ENCODE measurements around the gene C6orf163. TPM values are rescaled to one million over a fixed set of nuclear protein-coding genes. Genes with fewer than 3 reads are reported as not detected.
"Not testable (repeated sequence)": the region's sequence is repeated elsewhere in the genome, so short reads cannot be mapped to it uniquely, and the experiment has no call there.

C6orf163 gene
- total RNA-seq, result 2.0 TPM

- no peak within 1 kb of the TSS for H3K4me3 ChIP-seq (ENCODE audit: low read length)
- no peaks in the 10 kb centered on the region for H3K9me3 ChIP-seq (ENCODE audit: low read depth, low read length)
- H3K27me3 ChIP-seq (ENCODE audit: insufficient read depth, low read length), result no peaks in the 10 kb centered on the region
- no peaks in the 10 kb centered on the region for H3K4me1 ChIP-seq (ENCODE audit: insufficient read depth, low read length)
Observed at GRCh38 chr6:87344731-87345130, at the start of gene C6orf163. TSS of gene C6orf163 (plus strand) at chr6:87344813. CDS start at chr6:87345100, 287 bp downstream.

GRCh38 chr6:87297119-87297518 lies 47.5 kb upstream of the C6orf163 start:
- Histone ChIP-seq H3K9me3 (ENCODE audit: low read depth, low read length) (no peaks in the 10 kb centered on the region), H3K4me3 (ENCODE audit: low read length) (no peak overlapping the region), H3K27me3 (ENCODE audit: insufficient read depth, low read length) (peaks cover 27% of the 10 kb centered on the region), H3K4me1 (ENCODE audit: insufficient read depth, low read length) (no peaks in the 10 kb centered on the region)

GRCh38 chr6:87301277-87301676 lies 43.3 kb upstream of the C6orf163 start:
- peaks cover 24% of the 10 kb centered on the region for H3K27me3 ChIP-seq (ENCODE audit: insufficient read depth, low read length)
- H3K9me3 ChIP-seq (ENCODE audit: low read depth, low read length); H3K4me1 ChIP-seq (ENCODE audit: insufficient read depth, low read length); H3K4me3 ChIP-seq (ENCODE audit: low read length): not testable (repeated sequence)

GRCh38 chr6:87308970-87309369 lies 35.6 kb upstream of the C6orf163 start:
- no peaks in the 10 kb centered on the region for H3K9me3 ChIP-seq (ENCODE audit: low read depth, low read length)
- no peaks in the 10 kb centered on the region for H3K4me1 ChIP-seq (ENCODE audit: insufficient read depth, low read length)
- peaks cover 5% of the 10 kb centered on the region for H3K27me3 ChIP-seq (ENCODE audit: insufficient read depth, low read length)
- no peak overlapping the region for H3K4me3 ChIP-seq (ENCODE audit: low read length)

DNA sequence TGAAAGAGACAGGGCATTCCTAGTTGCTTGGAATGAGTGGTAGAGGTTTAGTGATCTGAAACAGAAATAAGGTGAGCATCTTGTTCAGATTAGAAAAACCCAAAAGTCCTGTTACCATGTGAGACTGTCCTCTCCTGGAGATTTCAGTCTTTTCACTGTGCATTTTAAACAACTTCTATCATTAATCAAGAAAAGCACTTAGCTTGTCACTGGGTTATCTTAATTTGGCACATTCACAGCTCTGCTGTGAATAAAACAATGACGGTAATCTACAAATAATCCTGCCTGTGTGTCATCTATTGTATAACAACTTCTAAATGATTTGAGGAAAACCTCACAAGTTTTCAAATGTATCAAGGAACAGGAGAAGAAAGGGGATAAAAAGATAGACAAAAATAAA lies 31.8 kb upstream of the C6orf163 start:
- Histone ChIP-seq H3K9me3 (ENCODE audit: low read depth, low read length) (no peaks in the 10 kb centered on the region), H3K27me3 (ENCODE audit: insufficient read depth, low read length) (peaks cover 9% of the 10 kb centered on the region), H3K4me1 (ENCODE audit: insufficient read depth, low read length) (no peaks in the 10 kb centered on the region), H3K4me3 (ENCODE audit: low read length) (no peak overlapping the region)

GRCh38 chr6:87315071-87315470 lies 29.5 kb upstream of the C6orf163 start:
- H3K4me1 ChIP-seq (ENCODE audit: insufficient read depth, low read length), result no peaks in the 10 kb centered on the region
- H3K27me3 ChIP-seq (ENCODE audit: insufficient read depth, low read length), result peaks cover 15% of the 10 kb centered on the region
- H3K4me3 ChIP-seq (ENCODE audit: low read length), result no peak overlapping the region
- no peaks in the 10 kb centered on the region for H3K9me3 ChIP-seq (ENCODE audit: low read depth, low read length)

- no peak overlapping the region for H3K4me3 ChIP-seq (ENCODE audit: low read length)
- peaks cover 10% of the 10 kb centered on the region for H3K27me3 ChIP-seq (ENCODE audit: insufficient read depth, low read length)
- peaks cover 12% of the 10 kb centered on the region for H3K4me1 ChIP-seq (ENCODE audit: insufficient read depth, low read length)
- H3K9me3 ChIP-seq (ENCODE audit: low read depth, low read length), result no peaks in the 10 kb centered on the region
Observed at GRCh38 chr6:87319271-87319987, 25.2 kb upstream of the C6orf163 start.

DNA sequence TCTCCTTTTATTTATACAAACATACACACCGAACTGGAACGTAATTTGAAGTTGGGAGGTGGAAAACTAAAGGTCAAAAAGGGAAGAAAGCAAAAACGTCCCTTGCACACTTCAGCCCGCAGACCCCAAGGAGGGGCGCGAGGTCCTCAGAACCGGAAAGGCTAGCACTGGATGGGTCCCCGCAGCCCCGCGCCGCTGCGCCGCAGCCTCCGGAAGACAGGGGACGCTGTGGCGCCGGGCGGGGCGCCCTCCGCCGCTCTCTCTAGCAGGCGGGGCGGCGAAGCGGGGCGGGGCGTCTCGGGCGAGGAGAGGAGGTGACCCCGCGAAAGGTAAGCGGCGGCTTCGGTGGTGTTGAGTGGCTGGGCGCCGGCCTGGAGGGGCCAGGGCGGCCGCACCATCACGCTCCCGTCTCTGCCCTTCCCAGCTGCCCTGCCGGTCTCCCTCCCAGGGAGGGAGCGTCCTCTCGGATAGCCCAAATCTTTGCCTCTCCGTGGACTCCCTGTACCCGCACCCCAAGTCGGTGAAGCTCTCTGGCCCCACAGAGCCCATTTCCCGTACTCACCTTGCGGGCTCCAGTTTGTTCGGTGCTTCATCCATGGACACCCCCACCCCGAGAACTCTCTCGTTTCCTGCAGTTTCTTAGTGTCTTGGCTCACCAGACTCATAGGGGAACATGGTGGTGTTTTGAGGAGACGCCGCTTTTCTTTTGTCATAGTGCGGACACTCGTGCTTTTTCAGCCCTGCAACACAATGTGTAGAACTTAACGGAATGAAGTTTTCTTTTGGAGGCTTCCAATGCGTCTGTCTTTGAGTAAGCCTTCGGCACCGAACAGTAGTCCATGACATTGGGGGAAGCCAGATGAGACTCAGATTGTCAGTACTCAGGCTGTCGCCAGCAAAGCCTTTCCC lies 22.1 kb upstream of the C6orf163 start, which contains the start of gene SMIM8:
TSS of gene SMIM8 (plus strand) at position 285 of the 909 bp plus-strand sequence. CDS start 14,444 bp downstream, outside the sequence.
- Histone ChIP-seq H3K4me1 (ENCODE audit: insufficient read depth, low read length) (peaks cover 12% of the 10 kb centered on the region), H3K4me3 (ENCODE audit: low read length) (peak within 1 kb of the TSS; percentile 76), H3K9me3 (ENCODE audit: low read depth, low read length) (no peaks in the 10 kb centered on the region), H3K27me3 (ENCODE audit: insufficient read depth, low read length) (peaks cover 6% of the 10 kb centered on the region)

DNA sequence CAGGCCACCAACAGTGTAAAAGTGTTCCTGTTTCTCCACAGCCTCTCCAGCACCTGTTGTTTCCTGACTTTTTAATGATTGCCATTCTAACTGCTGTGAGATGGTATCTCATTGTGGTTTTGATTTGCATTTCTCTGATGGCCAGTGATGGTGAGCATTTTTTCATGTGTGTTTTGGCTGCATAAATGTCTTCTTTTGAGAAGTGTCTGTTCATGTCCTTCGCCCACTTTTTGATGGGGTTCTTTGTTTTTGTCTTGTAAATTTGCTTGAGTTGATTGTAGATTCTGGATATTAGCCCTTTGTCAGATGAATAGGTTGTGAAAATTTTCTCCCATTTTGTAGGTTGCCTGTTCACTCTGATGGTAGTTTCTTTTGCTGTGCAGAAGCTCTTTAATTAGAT lies 20.7 kb upstream of the C6orf163 start:
- H3K4me1 ChIP-seq (ENCODE audit: insufficient read depth, low read length), result peaks cover 12% of the 10 kb centered on the region
- H3K4me3 ChIP-seq (ENCODE audit: low read length); H3K9me3 ChIP-seq (ENCODE audit: low read depth, low read length); H3K27me3 ChIP-seq (ENCODE audit: insufficient read depth, low read length): not testable (repeated sequence)

- Histone ChIP-seq H3K27me3 (ENCODE audit: insufficient read depth, low read length) (no peaks in the 10 kb centered on the region), H3K4me1 (ENCODE audit: insufficient read depth, low read length) (peaks cover 8% of the 10 kb centered on the region), H3K9me3 (ENCODE audit: low read depth, low read length) (no peaks in the 10 kb centered on the region), H3K4me3 (ENCODE audit: low read length) (no peak overlapping the region)
Observed at GRCh38 chr6:87330961-87331360, 13.7 kb upstream of the C6orf163 start.

- Histone ChIP-seq H3K27me3 (ENCODE audit: insufficient read depth, low read length) (no peaks in the 10 kb centered on the region), H3K9me3 (ENCODE audit: low read depth, low read length) (no peaks in the 10 kb centered on the region), H3K4me3 (ENCODE audit: low read length) (no peak overlapping the region), H3K4me1 (ENCODE audit: insufficient read depth, low read length) (peaks cover 8% of the 10 kb centered on the region)
Observed at GRCh38 chr6:87333033-87333432, 11.6 kb upstream of the C6orf163 start.

GRCh38 chr6:87333591-87334181 lies 10.9 kb upstream of the C6orf163 start:
- no peaks in the 10 kb centered on the region for H3K27me3 ChIP-seq (ENCODE audit: insufficient read depth, low read length)
- H3K4me1 ChIP-seq (ENCODE audit: insufficient read depth, low read length), result peaks cover 8% of the 10 kb centered on the region

DNA sequence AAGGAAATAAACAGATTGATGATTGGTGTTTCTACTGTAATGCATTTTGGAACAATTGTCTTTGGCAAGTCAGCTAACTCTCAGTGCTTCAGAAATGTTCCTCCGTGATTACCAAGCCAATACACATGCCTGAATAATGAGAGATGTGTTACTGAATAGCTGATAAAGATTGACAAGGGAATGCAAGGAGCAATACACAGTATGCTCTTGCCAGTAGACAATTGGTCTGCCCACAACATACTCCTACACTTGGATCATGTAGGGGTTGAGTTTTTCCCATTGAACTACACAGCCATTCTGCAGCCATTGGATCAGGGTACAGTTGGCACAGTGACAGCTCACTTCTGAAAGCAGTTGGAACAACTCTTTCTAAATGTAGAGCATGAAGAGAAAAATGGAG lies 9.9 kb upstream of the C6orf163 start:
- Histone ChIP-seq H3K4me1 (ENCODE audit: insufficient read depth, low read length) (peaks cover 8% of the 10 kb centered on the region), H3K27me3 (ENCODE audit: insufficient read depth, low read length) (no peaks in the 10 kb centered on the region), H3K4me3 (ENCODE audit: low read length) (no peak overlapping the region), H3K9me3 (ENCODE audit: low read depth, low read length) (no peaks in the 10 kb centered on the region)

More at GRCh38 chr6:87333591-87334181, 10.9 kb upstream of the C6orf163 start:
- Histone ChIP-seq H3K9me3 (ENCODE audit: low read depth, low read length) (no peaks in the 10 kb centered on the region), H3K4me3 (ENCODE audit: low read length) (no peak overlapping the region)

DNA sequence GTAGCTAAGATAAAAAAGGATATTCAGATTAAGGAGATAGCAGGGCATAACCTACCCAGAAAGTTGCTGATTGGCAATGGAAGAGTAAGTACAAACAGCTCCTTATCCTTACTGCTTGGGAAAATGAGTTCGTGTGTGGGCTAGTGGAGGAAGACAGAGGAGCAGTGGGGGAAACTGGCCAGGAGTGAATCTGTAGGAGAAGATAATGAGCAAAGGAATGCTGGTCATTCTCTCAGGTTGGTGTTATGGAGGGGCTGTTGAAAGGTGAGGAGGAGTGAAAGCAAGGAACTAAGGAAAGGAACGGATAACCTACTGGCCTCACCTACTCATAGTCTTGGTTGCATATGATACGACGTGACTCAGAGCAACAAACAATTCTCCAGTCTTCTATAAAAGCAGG lies 8.2 kb upstream of the C6orf163 start:
- Histone ChIP-seq H3K4me3 (ENCODE audit: low read length) (no peak overlapping the region), H3K27me3 (ENCODE audit: insufficient read depth, low read length) (no peaks in the 10 kb centered on the region), H3K9me3 (ENCODE audit: low read depth, low read length) (no peaks in the 10 kb centered on the region), H3K4me1 (ENCODE audit: insufficient read depth, low read length) (peaks cover 8% of the 10 kb centered on the region)

GRCh38 chr6:87340230-87340629 lies 4.4 kb upstream of the C6orf163 start:
- Histone ChIP-seq H3K9me3 (ENCODE audit: low read depth, low read length) (no peaks in the 10 kb centered on the region), H3K4me1 (ENCODE audit: insufficient read depth, low read length) (no peaks in the 10 kb centered on the region), H3K27me3 (ENCODE audit: insufficient read depth, low read length) (no peaks in the 10 kb centered on the region), H3K4me3 (ENCODE audit: low read length) (no peak overlapping the region)

Data from mononuclear cell (primary cell).